H1 (cell line): ENCODE results near the gene PCNX1. TPM values are rescaled to one million over a fixed set of nuclear protein-coding genes. Genes with fewer than 3 reads are reported as not detected.
A peak's percentile ranks its signal among the peaks of the same experiment; 100 is the strongest.

Experiments
- CTCF ChIA-PET: fragments of 300-600 bp; sonication (Branson Sonifier 250); formaldehyde crosslinking; loops from one replicate; lab custom pipeline; 2021; ENCODE audit not compliant: partially characterized antibody; lab: Charles Lee
- POLR2A ChIA-PET: fragments of 300-600 bp; sonication (Branson Sonifier 250); formaldehyde crosslinking; loops from one replicate; lab custom pipeline; 2021; ENCODE audit warnings: inconsistent platforms; ENCODE audit not compliant: partially characterized antibody; lab: Charles Lee
- DNase-seq, 2 experiments: peaks; one replicate each; pipeline versions ENCODE4 v3.0.0 to v3.0.0-alpha.2; 2010 to 2022; ENCODE audit warnings: low spot score in 2 of 2, low read depth in 1 of 2, mixed read lengths in 1 of 2
- FAIRE-seq: peaks from 2 replicates; lab custom pipeline; 2011; peaks lifted over from hg19 to GRCh38; lab: Jason Lieb, UNC
- H2AFZ ChIP-seq: 2 replicates; pipeline ENCODE4 v1.8.1; 2012; ENCODE audit warnings: low read length, inconsistent platforms
- H2AK5ac ChIP-seq: 2 replicates; pipeline ENCODE4 v1.6.1; 2013; ENCODE audit warnings: low read depth, low read length
- H2BK120ac ChIP-seq: replicated peaks from 2 replicates; pipeline ENCODE3; 2013; ENCODE audit warnings: low read depth, low read length, inconsistent platforms
- H2BK12ac ChIP-seq: 2 replicates; pipeline ENCODE4 v1.6.1; 2013; ENCODE audit warnings: low read depth, low read length
- H2BK15ac ChIP-seq: 2 replicates; pipeline ENCODE4 v1.6.1; 2013; ENCODE audit warnings: low read length
- H2BK20ac ChIP-seq: 2 replicates; pipeline ENCODE4 v1.6.1; 2013; ENCODE audit warnings: low read length
- H2BK5ac ChIP-seq: 2 replicates; pipeline ENCODE4 v1.6.1; 2013; ENCODE audit warnings: low read depth, low read length
- H3K14ac ChIP-seq: 2 replicates; pipeline ENCODE4 v1.6.1; 2013; ENCODE audit warnings: inconsistent platforms; ENCODE audit not compliant: insufficient read length
- H3K18ac ChIP-seq: 2 replicates; pipeline ENCODE4 v1.6.1; 2013; ENCODE audit warnings: low read length; ENCODE audit errors: extremely low read depth
- H3K23ac ChIP-seq: 2 replicates; pipeline ENCODE4 v1.6.1; 2013; ENCODE audit warnings: inconsistent platforms; ENCODE audit not compliant: insufficient read length
- H3K23me2 ChIP-seq: 2 replicates; pipeline ENCODE4 v1.6.1; 2013; ENCODE audit warnings: low read depth, low read length
- H3K27ac ChIP-seq: 2 replicates; pipeline ENCODE4 v1.6.1; 2011; ENCODE audit warnings: low read depth, low read length, inconsistent platforms
- H3K27me3 ChIP-seq, 4 experiments: replicated peaks in 1 of 4; 1 replicate in 1 of 4; 2 replicates in 3 of 4; pipeline versions ENCODE4 v1.6.1 to v1.8.1; 2011 to 2013; ENCODE audit warnings: low read length in 3 of 4, mild to moderate bottlenecking in 3 of 4, inconsistent platforms in 2 of 4, mixed read lengths in 2 of 4, moderate library complexity in 1 of 4; ENCODE audit not compliant: control insufficient read depth in 3 of 4, insufficient read depth in 3 of 4; ENCODE audit errors: extremely low read depth in 1 of 4
- H3K36me3 ChIP-seq, 4 experiments: 2 replicates each; pipeline versions ENCODE4 v1.6.1 to v1.8.1; 2011 to 2013; ENCODE audit warnings: mild to moderate bottlenecking in 4 of 4, low read length in 3 of 4, moderate library complexity in 2 of 4, control low read depth in 1 of 4, inconsistent platforms in 1 of 4; ENCODE audit not compliant: insufficient read depth in 4 of 4, control insufficient read depth in 2 of 4
- H3K4ac ChIP-seq: replicated peaks from 2 replicates; pipeline ENCODE3; 2013; ENCODE audit warnings: low read length, low read depth, mixed read lengths, inconsistent platforms; ENCODE audit not compliant: insufficient read length
- H3K4me1 ChIP-seq, 4 experiments: replicated peaks in 1 of 4; 1 replicate in 1 of 4; 2 replicates in 3 of 4; pipeline versions ENCODE4 v1.6.1 to v1.8.1; 2011 to 2013; ENCODE audit warnings: low read length in 3 of 4, inconsistent platforms in 2 of 4, mixed read lengths in 1 of 4; ENCODE audit not compliant: insufficient read depth in 4 of 4, control insufficient read depth in 3 of 4
- H3K4me2 ChIP-seq, 2 experiments: 2 replicates each; pipeline versions ENCODE4 v1.6.1 to v1.8.1; 2011 to 2013; ENCODE audit warnings: low read depth in 2 of 2, low read length in 2 of 2, control low read depth in 1 of 2, inconsistent platforms in 1 of 2, mild to moderate bottlenecking in 1 of 2; ENCODE audit not compliant: insufficient read depth in 1 of 2
- H3K4me3 ChIP-seq, 4 experiments: fragments of 200-600, 300-600 bp in 1 of 4; sonication (generic), shearing (Covaris generic), sonication (Bioruptor Twin) in 1 of 4; 2 replicates each; pipeline versions ENCODE4 v1.5.1 to v1.8.1; 2011 to 2016; ENCODE audit warnings: low read length in 4 of 4, low read depth in 3 of 4, control low read depth in 2 of 4, inconsistent platforms in 2 of 4, mild to moderate bottlenecking in 2 of 4, mixed read lengths in 1 of 4, moderate library complexity in 1 of 4; ENCODE audit not compliant: insufficient read depth in 2 of 4; ENCODE audit errors: extremely low read depth in 1 of 4
- H3K56ac ChIP-seq: replicated peaks from 2 replicates; pipeline ENCODE3; 2013; ENCODE audit warnings: low read depth, mild to moderate bottlenecking, mixed read lengths, low read length, inconsistent platforms; ENCODE audit not compliant: insufficient read length
- H3K79me1 ChIP-seq: 2 replicates; pipeline ENCODE4 v1.6.1; 2013; ENCODE audit warnings: low read depth, low read length, control low read depth
- H3K79me2 ChIP-seq, 2 experiments: 2 replicates each; pipeline versions ENCODE4 v1.6.1 to v1.8.1; 2012 to 2013; ENCODE audit warnings: low read length in 2 of 2, mild to moderate bottlenecking in 2 of 2, inconsistent platforms in 1 of 2; ENCODE audit not compliant: insufficient read depth in 2 of 2, control insufficient read depth in 1 of 2
- H3K9ac ChIP-seq, 4 experiments: replicated peaks in 1 of 4; 1 replicate in 1 of 4; 2 replicates in 3 of 4; pipeline versions ENCODE4 v1.6.1 to v1.8.1; 2011 to 2013; ENCODE audit warnings: low read depth in 3 of 4, low read length in 3 of 4, control low read depth in 2 of 4, mild to moderate bottlenecking in 2 of 4, moderate library complexity in 2 of 4, inconsistent platforms in 1 of 4; ENCODE audit errors: extremely low read depth in 1 of 4
- H3K9me3 ChIP-seq, 2 experiments: 2 replicates each; pipeline versions ENCODE4 v1.6.1 to v1.8.1; 2012 to 2013; ENCODE audit warnings: mild to moderate bottlenecking in 2 of 2, moderate library complexity in 2 of 2, control low read depth in 1 of 2, inconsistent platforms in 1 of 2, low read depth in 1 of 2, low read length in 1 of 2, mixed read lengths in 1 of 2; ENCODE audit not compliant: insufficient read depth in 2 of 2
- H4K20me1 ChIP-seq, 2 experiments: replicated peaks in 1 of 2; 2 replicates each; pipeline versions ENCODE3 to v1.8.1; 2011 to 2013; ENCODE audit warnings: inconsistent platforms in 2 of 2, low read length in 2 of 2, mild to moderate bottlenecking in 1 of 2; ENCODE audit not compliant: insufficient read depth in 2 of 2, control insufficient read depth in 1 of 2
- H4K5ac ChIP-seq: 2 replicates; pipeline ENCODE4 v1.6.1; 2013; ENCODE audit warnings: low read length, low read depth, mixed read lengths, inconsistent platforms; ENCODE audit not compliant: insufficient read length
- H4K8ac ChIP-seq: 2 replicates; pipeline ENCODE4 v1.8.0; 2013; ENCODE audit warnings: mild to moderate bottlenecking, moderate library complexity, low read length, inconsistent platforms; ENCODE audit not compliant: insufficient read depth; ENCODE audit errors: extremely low read depth
- H4K91ac ChIP-seq: replicated peaks from 2 replicates; pipeline ENCODE3; 2013; ENCODE audit warnings: low read length, mixed read lengths, inconsistent platforms; ENCODE audit not compliant: insufficient read length
- CBX5 ChIP-seq: fragments of 300-800, 300-1000 bp; sonication (generic); IDR thresholded peaks from 2 replicates; pipeline ENCODE4 v1.7.1; 2016; ENCODE audit warnings: antibody characterized with exemption, low read length, low read depth
- EGR1 ChIP-seq: IDR thresholded peaks from 2 replicates; pipeline ENCODE4 v1.6.1; 2011; ENCODE audit warnings: low read depth, low read length, borderline replicate concordance
- GTF2F1 ChIP-seq: IDR thresholded peaks from 2 replicates; pipeline ENCODE4 v1.6.1; 2012; ENCODE audit warnings: low read depth, low read length, improper control_type of control experiment, borderline replicate concordance
- NRF1 ChIP-seq: IDR thresholded peaks from 2 replicates; pipeline ENCODE4 v1.6.1; 2011; ENCODE audit warnings: mild to moderate bottlenecking, low read depth, low read length, improper control_type of control experiment
- PHF8 ChIP-seq: fragments of 200-600 bp; sonication (generic); conservative IDR thresholded peaks from 2 replicates; pipeline ENCODE4 v1.7.1; 2012; ENCODE audit warnings: low read depth, mild to moderate bottlenecking, inconsistent platforms, low read length, moderate library complexity
- POLR2A ChIP-seq, 2 experiments: IDR thresholded peaks; 1 replicate in 1 of 2; 2 replicates in 1 of 2; pipeline ENCODE4 v1.6.1; 2011; ENCODE audit warnings: low read depth in 2 of 2, low read length in 2 of 2, mild to moderate bottlenecking in 2 of 2; ENCODE audit errors: control extremely low read depth in 1 of 2
- RAD21 ChIP-seq, 2 experiments: IDR thresholded peaks in 1 of 2; conservative IDR thresholded peaks in 1 of 2; 2 replicates each; pipeline ENCODE4 v1.6.1; 2011; ENCODE audit warnings: low read depth in 2 of 2, low read length in 2 of 2, improper control_type of control experiment in 1 of 2, inconsistent platforms in 1 of 2, mild to moderate bottlenecking in 1 of 2, moderate library complexity in 1 of 2
- SUZ12 ChIP-seq: fragments of 200-600 bp; sonication (generic); IDR thresholded peaks from 2 replicates; pipeline ENCODE4 v1.6.1; 2012; ENCODE audit warnings: mild to moderate bottlenecking, inconsistent platforms, low read length, moderate library complexity, mixed read lengths
- WGBS, 2 experiments: shearing (Covaris generic) in 1 of 2; methylation state at CpG; one replicate each; pipeline versions ENCODE4 v1.1.6 to v1.1.7; 2013 to 2015; ENCODE audit warnings: low lambda C conversion rate in 2 of 2, mixed read lengths in 2 of 2, inconsistent platforms in 1 of 2, low coverage in 1 of 2, missing lambda C conversion rate in 1 of 2; ENCODE audit not compliant: insufficient replicate concordance in 2 of 2, insufficient coverage in 1 of 2, insufficient read length in 1 of 2; ENCODE audit errors: extremely low coverage in 1 of 2, missing lambda C conversion rate in 1 of 2; 5-methylcytosine and 5-hydroxymethylcytosine counted together
- polyA plus RNA-seq, 7 experiments: library from polyadenylated mRNA; depleted of rRNA in 3 of 7; stranded (reverse) in 5 of 7; unstranded in 2 of 7; fragments of >200 nt in 5 of 7; fragments of 200-250 nt in 2 of 7; gene quantifications; 1 replicate in 5 of 7; 2 replicates in 1 of 7; 4 replicates in 1 of 7; pipeline versions ENCODE4 v1.2.1 to v1.2.3, GENCODE V29; 2011 to 2013; ENCODE audit warnings: missing spikeins in 2 of 7, mixed read lengths in 2 of 7
- total RNA-seq: library from RNA; stranded (reverse); fragmentation: NEBNext Ultra II Directional; extraction: Animal tissue kit (Norgen Biotek cat#: 25700); gene quantifications from 2 replicates; pipeline ENCODE4 v1.2.1, GENCODE V29; 2021
- TF ChIP-seq, protein P1 (sequence below), 3 experiments: IDR thresholded peaks; 1 replicate in 2 of 3; 2 replicates in 1 of 3; pipeline versions ENCODE4 v1.5.1 to v1.6.1; 2011; ENCODE audit warnings: low read length in 3 of 3, mild to moderate bottlenecking in 3 of 3, inconsistent platforms in 2 of 3, low read depth in 1 of 3, moderate library complexity in 1 of 3; ENCODE audit not compliant: insufficient read depth in 1 of 3; ENCODE audit errors: control extremely low read depth in 1 of 3

PCNX1 gene
- total and polyA plus RNA-seq, 2 of the 8 experiments (the other 6 are each of a cell fraction or from before 2014, with no cell fraction given), result 37.7 to 53.2 TPM

- Histone ChIP-seq H2BK5ac (no peak overlapping the region), H2AK5ac (no peak overlapping the region), H4K91ac (no peak overlapping the region), H3K36me3 (peaks cover 0 to 22% (median 13%) of the 10 kb centered on the region in 4 experiments; a peak in 6 of 8 replicates), H3K4me1 (no peaks in the 10 kb centered on the region), H3K27me3 (no peaks in the 10 kb centered on the region), H2BK120ac (no peak overlapping the region), H3K79me2 (peaks cover 0 to 5% of the 10 kb centered on the region in 2 experiments; a peak in 1 of 4 replicates), H3K27ac (no peak overlapping the region), H3K23me2 (no peaks in the 10 kb centered on the region), H2BK15ac (no peak overlapping the region), H3K18ac (no peak overlapping the region), H3K56ac (no peak overlapping the region), H3K79me1 (peaks cover 3% of the 10 kb centered on the region; the same call in 1 of the 2 replicates), H3K14ac (no peak overlapping the region), H3K4me2 (no peak overlapping the region), H2AFZ (no peak overlapping the region), H3K4me3 (no peak overlapping the region), H4K8ac (no peak overlapping the region), H4K5ac (no peak overlapping the region), H2BK12ac (no peak overlapping the region), H3K23ac (no peak overlapping the region), H3K9me3 (no peaks in the 10 kb centered on the region), H3K9ac (no peak overlapping the region), H4K20me1 (peaks cover 0 to 4% of the 10 kb centered on the region in 2 experiments), H3K4ac (no peak overlapping the region), H2BK20ac (no peak overlapping the region)
- TF ChIP-seq, protein P1, sequence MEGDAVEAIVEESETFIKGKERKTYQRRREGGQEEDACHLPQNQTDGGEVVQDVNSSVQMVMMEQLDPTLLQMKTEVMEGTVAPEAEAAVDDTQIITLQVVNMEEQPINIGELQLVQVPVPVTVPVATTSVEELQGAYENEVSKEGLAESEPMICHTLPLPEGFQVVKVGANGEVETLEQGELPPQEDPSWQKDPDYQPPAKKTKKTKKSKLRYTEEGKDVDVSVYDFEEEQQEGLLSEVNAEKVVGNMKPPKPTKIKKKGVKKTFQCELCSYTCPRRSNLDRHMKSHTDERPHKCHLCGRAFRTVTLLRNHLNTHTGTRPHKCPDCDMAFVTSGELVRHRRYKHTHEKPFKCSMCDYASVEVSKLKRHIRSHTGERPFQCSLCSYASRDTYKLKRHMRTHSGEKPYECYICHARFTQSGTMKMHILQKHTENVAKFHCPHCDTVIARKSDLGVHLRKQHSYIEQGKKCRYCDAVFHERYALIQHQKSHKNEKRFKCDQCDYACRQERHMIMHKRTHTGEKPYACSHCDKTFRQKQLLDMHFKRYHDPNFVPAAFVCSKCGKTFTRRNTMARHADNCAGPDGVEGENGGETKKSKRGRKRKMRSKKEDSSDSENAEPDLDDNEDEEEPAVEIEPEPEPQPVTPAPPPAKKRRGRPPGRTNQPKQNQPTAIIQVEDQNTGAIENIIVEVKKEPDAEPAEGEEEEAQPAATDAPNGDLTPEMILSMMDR (IDR thresholded peaks at IDR 0.05; ENCODE audit: control extremely low read depth in 1 of 3, insufficient read depth in 1 of 3, low read depth in 1 of 3, low read length in 3 of 3), result peak in 2 of 3 experiments; percentile 67 to 94; a peak in 3 of 4 replicates
- TF ChIP-seq PHF8, result no peak
- TF ChIP-seq SUZ12, result no peak
- TF ChIP-seq EGR1, result no peak
- TF ChIP-seq GTF2F1, result no peak
- TF ChIP-seq NRF1, result no peak
- TF ChIP-seq POLR2A (IDR thresholded peaks at IDR 0.05; ENCODE audit: control extremely low read depth in 1 of 2, low read depth in 2 of 2, low read length in 2 of 2), result no peak
- no peak for TF ChIP-seq CBX5
- TF ChIP-seq RAD21 (IDR thresholded peaks at IDR 0.05 in 1 of 2, conservative IDR thresholded peaks at IDR 0.05 in 1 of 2; ENCODE audit: low read depth in 2 of 2, low read length in 2 of 2), result peak; percentile 81 to 85
- peak in 1 of 2 experiments; percentile 92 for DNase-seq
- CTCF ChIA-PET, result interaction anchor here (0.6 to 2.3 kb wide), 14 partner anchors 9 to 564 kb away, joined by 3 to 6 read pairs (median 4); no protein-coding TSS in a partner anchor
- POLR2A ChIA-PET, result no interaction called here
- 53% methylated on average over 6 of the region's 6 CpGs; no CpG with 5 or more reads in 1 of the 2 experiments for WGBS, 2 experiments
- peak; percentile 99 for FAIRE-seq
Observed at GRCh38 chr14:70972107-70972976, 65.1 kb downstream of the PCNX1 start.
